Measurements from ENCODE around the gene LPCAT1.

Gene LPCAT1

GRCh38 chr5:1502046-1502736, 21.6 kb downstream of the LPCAT1 start:
- FAIRE-seq: no peak
- TF ChIP-seq POLR2A (IDR thresholded peaks at IDR 0.05; ENCODE audit: low read depth, low read length): no peak; the same call in 1 of the 2 replicates
- TF ChIP-seq TAF1 (IDR thresholded peaks at IDR 0.05; ENCODE audit: borderline replicate concordance, low read depth, low read length): no peak
- no peak for TF ChIP-seq POLR2AphosphoS5 (IDR thresholded peaks at IDR 0.05; ENCODE audit: low read depth, low read length)
- no peak for DNase-seq (ENCODE audit: insufficient read length)

GRCh38 chr5:1501372-1502045, 22.3 kb downstream of the LPCAT1 start:
- no peak for FAIRE-seq
- DNase-seq (ENCODE audit: insufficient read length): no peak
- no peak for TF ChIP-seq POLR2A (IDR thresholded peaks at IDR 0.05; ENCODE audit: low read depth, low read length)
- TF ChIP-seq POLR2AphosphoS5 (IDR thresholded peaks at IDR 0.05; ENCODE audit: low read depth, low read length): peak; percentile 45; the same call in 1 of the 2 replicates

GRCh38 chr5:1500411-1501091, 23.2 kb downstream of the LPCAT1 start:
- no peak for FAIRE-seq
- no peak for DNase-seq (ENCODE audit: insufficient read length)
- no peak for TF ChIP-seq POLR2A (IDR thresholded peaks at IDR 0.05; ENCODE audit: low read depth, low read length)
- TF ChIP-seq POLR2AphosphoS5 (IDR thresholded peaks at IDR 0.05; ENCODE audit: low read depth, low read length): no peak
- no peak for TF ChIP-seq TAF1 (IDR thresholded peaks at IDR 0.05; ENCODE audit: borderline replicate concordance, low read depth, low read length)

GRCh38 chr5:1499851-1500250, 23.9 kb downstream of the LPCAT1 start:
- no peak for FAIRE-seq
- TF ChIP-seq POLR2A (IDR thresholded peaks at IDR 0.05; ENCODE audit: low read depth, low read length) (no peak), TAF1 (IDR thresholded peaks at IDR 0.05; ENCODE audit: borderline replicate concordance, low read depth, low read length) (no peak), POLR2AphosphoS5 (IDR thresholded peaks at IDR 0.05; ENCODE audit: low read depth, low read length) (no peak)

GRCh38 chr5:1498623-1499416, 24.9 kb downstream of the LPCAT1 start:
- TF ChIP-seq POLR2A (IDR thresholded peaks at IDR 0.05; ENCODE audit: low read depth, low read length) (no peak; the same call in 1 of the 2 replicates), TAF1 (IDR thresholded peaks at IDR 0.05; ENCODE audit: borderline replicate concordance, low read depth, low read length) (0 out of 2 replicates have a peak, but pooled peaks have one; percentile 37), POLR2AphosphoS5 (IDR thresholded peaks at IDR 0.05; ENCODE audit: low read depth, low read length) (peak; percentile 61; the same call in 1 of the 2 replicates)
- FAIRE-seq (peak; percentile 60), DNase-seq (ENCODE audit: insufficient read length) (no peak)

More at GRCh38 chr5:1499851-1500250, 23.9 kb downstream of the LPCAT1 start:
- no peak for DNase-seq (ENCODE audit: insufficient read length)

- TF ChIP-seq POLR2AphosphoS5 (IDR thresholded peaks at IDR 0.05; ENCODE audit: low read depth, low read length): no peak
- peak; percentile 8; the same call in 1 of the 2 replicates for TF ChIP-seq POLR2A (IDR thresholded peaks at IDR 0.05; ENCODE audit: low read depth, low read length)
- peak; percentile 74 for FAIRE-seq
- no peak for DNase-seq (ENCODE audit: insufficient read length)
These were observed 25.8 kb downstream of the LPCAT1 start for GRCh38 chr5:1497795-1498622.

GRCh38 chr5:1497242-1497777, 26.4 kb downstream of the LPCAT1 start:
- no peak for DNase-seq (ENCODE audit: insufficient read length)
- TF ChIP-seq TAF1 (IDR thresholded peaks at IDR 0.05; ENCODE audit: borderline replicate concordance, low read depth, low read length): no peak
- peak; percentile 73 for TF ChIP-seq POLR2AphosphoS5 (IDR thresholded peaks at IDR 0.05; ENCODE audit: low read depth, low read length)
- TF ChIP-seq POLR2A (IDR thresholded peaks at IDR 0.05; ENCODE audit: low read depth, low read length): peak; percentile 63; the same call in 1 of the 2 replicates
- peak; percentile 44 for FAIRE-seq

GRCh38 chr5:1495525-1495897, 28.2 kb downstream of the LPCAT1 start:
- DNase-seq (ENCODE audit: insufficient read length) (no peak), FAIRE-seq (no peak)
- TF ChIP-seq TAF1 (IDR thresholded peaks at IDR 0.05; ENCODE audit: borderline replicate concordance, low read depth, low read length) (no peak), POLR2A (IDR thresholded peaks at IDR 0.05; ENCODE audit: low read depth, low read length) (no peak), POLR2AphosphoS5 (IDR thresholded peaks at IDR 0.05; ENCODE audit: low read depth, low read length) (no peak)

GRCh38 chr5:1494780-1495524, 28.8 kb downstream of the LPCAT1 start:
- peak; percentile 80 for FAIRE-seq
- no peak for DNase-seq (ENCODE audit: insufficient read length)

More at GRCh38 chr5:1494780-1495524, 28.8 kb downstream of the LPCAT1 start:
- TF ChIP-seq POLR2A (IDR thresholded peaks at IDR 0.05; ENCODE audit: low read depth, low read length) (peak; percentile 83; the same call in 1 of the 2 replicates), TAF1 (IDR thresholded peaks at IDR 0.05; ENCODE audit: borderline replicate concordance, low read depth, low read length) (0 out of 2 replicates have a peak, but pooled peaks have one; percentile 30), POLR2AphosphoS5 (IDR thresholded peaks at IDR 0.05; ENCODE audit: low read depth, low read length) (peak; percentile 80)
